ENCODE data around the gene PTPRT. TPM values are rescaled to one million over a fixed set of nuclear protein-coding genes. Genes with fewer than 3 reads are reported as not detected.

The PTPRT gene
- total and polyA plus RNA-seq, 12 donors: 0.05 to 0.34 (median 0.16) TPM; not detected in 1

DNA sequence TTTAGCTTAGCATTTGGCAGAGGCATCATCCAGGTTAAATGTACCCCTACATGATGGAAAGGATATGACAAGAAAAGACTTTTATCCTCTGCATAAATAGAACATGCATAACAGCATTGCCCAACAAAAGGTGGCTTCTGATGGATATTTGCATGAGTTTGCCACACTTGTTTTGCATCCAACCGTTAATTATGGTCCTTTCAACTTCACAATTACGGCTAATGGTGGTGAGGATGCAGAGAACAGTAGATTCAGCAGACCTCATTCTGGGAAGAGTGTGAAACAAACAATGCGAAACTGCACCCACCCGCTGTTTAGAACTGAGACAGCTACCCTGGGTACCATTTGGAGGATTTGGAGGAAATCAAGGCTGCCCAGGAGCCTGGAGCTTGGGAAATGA lies 880.7 kb downstream of the PTPRT start:
- Histone ChIP-seq H3K27me3 (no peaks in the 10 kb centered on the region), H3K9me3 (replicated peaks in 1 of 3) (no peaks in the 10 kb centered on the region), H3K36me3 (replicated peaks in 1 of 2) (no peaks in the 10 kb centered on the region), H3K4me3 (no peak overlapping the region), H3K4me1 (replicated peaks in 1 of 2) (no peaks in the 10 kb centered on the region), H3K27ac (no peak overlapping the region)
- TF ChIP-seq, protein P1, sequence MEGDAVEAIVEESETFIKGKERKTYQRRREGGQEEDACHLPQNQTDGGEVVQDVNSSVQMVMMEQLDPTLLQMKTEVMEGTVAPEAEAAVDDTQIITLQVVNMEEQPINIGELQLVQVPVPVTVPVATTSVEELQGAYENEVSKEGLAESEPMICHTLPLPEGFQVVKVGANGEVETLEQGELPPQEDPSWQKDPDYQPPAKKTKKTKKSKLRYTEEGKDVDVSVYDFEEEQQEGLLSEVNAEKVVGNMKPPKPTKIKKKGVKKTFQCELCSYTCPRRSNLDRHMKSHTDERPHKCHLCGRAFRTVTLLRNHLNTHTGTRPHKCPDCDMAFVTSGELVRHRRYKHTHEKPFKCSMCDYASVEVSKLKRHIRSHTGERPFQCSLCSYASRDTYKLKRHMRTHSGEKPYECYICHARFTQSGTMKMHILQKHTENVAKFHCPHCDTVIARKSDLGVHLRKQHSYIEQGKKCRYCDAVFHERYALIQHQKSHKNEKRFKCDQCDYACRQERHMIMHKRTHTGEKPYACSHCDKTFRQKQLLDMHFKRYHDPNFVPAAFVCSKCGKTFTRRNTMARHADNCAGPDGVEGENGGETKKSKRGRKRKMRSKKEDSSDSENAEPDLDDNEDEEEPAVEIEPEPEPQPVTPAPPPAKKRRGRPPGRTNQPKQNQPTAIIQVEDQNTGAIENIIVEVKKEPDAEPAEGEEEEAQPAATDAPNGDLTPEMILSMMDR (IDR thresholded peaks at IDR 0.05): no peak
- TF ChIP-seq POLR2A (IDR thresholded peaks at IDR 0.05): no peak
- no peak for DNase-seq
- intact Hi-C loops (cut with DNase I): no loop called here
- 51 to 64% (median 60%) methylated on average over 4 of the region's 4 CpGs for WGBS, 4 donors

DNA sequence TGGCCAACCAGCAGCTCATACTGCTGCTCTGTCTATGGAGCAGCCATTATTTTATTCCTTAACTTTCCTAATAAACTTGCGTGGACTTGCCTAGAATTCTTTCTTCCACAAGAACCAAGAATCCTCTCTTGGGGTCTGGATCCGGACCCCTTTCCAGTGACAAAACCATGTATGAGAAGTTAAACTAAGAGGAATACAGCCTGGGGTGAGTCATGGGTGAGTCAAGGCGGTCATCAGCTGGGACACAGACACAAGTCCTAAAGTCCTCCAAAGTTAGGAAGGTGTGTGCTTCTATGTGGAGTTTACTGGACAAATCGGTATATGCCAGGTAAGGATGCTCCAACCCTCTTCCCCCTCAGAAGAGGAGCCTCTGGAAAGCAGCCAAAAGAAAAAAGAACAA lies 881.5 kb downstream of the PTPRT start:
- intact Hi-C loops (cut with DNase I): no loop called here
- Histone ChIP-seq H3K27ac (no peak overlapping the region), H3K27me3 (no peaks in the 10 kb centered on the region), H3K36me3 (replicated peaks in 1 of 2) (no peaks in the 10 kb centered on the region), H3K9me3 (replicated peaks in 1 of 3) (no peaks in the 10 kb centered on the region), H3K4me1 (replicated peaks in 1 of 2) (no peaks in the 10 kb centered on the region), H3K4me3 (no peak overlapping the region)
- DNase-seq: no peak
- 81 to 91% (median 84%) methylated on average over 4 of the region's 4 CpGs for WGBS, 4 donors
- TF ChIP-seq POLR2A (IDR thresholded peaks at IDR 0.05): no peak
- TF ChIP-seq, protein P1 (IDR thresholded peaks at IDR 0.05): no peak

DNA sequence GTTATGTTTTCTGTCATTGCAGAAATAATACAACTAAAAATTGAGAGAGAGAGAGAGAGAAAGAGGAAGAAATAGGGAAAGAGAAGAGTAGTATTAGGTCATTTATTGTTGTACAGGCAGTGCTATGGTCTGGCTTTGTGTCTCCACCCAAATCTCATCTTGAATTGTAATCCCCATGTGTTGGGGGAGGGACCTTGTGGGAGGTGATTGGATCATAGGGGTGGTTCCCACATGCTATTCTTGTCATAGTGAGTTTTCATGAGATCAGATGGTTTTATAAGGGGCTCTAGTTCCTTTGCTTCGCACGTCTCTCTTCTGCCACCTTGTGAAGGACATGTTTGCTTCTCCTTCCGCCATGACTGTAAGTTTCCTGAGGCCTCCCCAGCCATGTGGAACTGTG lies 894.1 kb downstream of the PTPRT start:
- H3K9me3 ChIP-seq (replicated peaks in 1 of 3): no peaks in the 10 kb centered on the region
- peaks cover 0 to 5% of the 10 kb centered on the region in 2 donors for H3K4me1 ChIP-seq (replicated peaks in 1 of 2)
- TF ChIP-seq, protein P1 (IDR thresholded peaks at IDR 0.05): no peak
- no peak for TF ChIP-seq POLR2A (IDR thresholded peaks at IDR 0.05)
- H3K4me3 ChIP-seq: no peak overlapping the region
- H3K27me3 ChIP-seq: no peaks in the 10 kb centered on the region
- WGBS, 4 donors: 78 to 93% (median 85%) methylated on average over 3 of the region's 3 CpGs
- DNase-seq: no peak
- no peaks in the 10 kb centered on the region for H3K36me3 ChIP-seq (replicated peaks in 1 of 2)
- H3K27ac ChIP-seq: no peak overlapping the region
- intact Hi-C loops (cut with DNase I): no loop called here

DNA sequence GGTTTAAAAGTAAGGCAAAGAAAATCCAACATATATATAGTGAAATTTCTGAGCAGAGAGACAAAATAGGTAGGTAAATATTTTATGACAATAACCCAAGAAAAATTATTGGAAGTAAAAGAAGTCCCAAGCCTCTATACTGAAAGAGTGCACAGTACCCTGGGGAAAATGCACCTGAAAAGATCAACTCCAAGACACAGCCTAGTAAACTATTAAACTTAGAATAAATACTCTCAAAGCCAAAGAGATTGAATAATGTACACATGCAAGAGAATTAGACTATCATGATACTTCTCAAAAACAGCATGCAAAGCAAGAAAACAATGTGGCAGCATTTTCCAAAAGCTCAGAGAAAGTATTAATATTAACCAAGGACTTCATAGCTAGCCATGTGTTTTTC lies 894.7 kb downstream of the PTPRT start:
- no peaks in the 10 kb centered on the region for H3K27me3 ChIP-seq
- no peak overlapping the region for H3K4me3 ChIP-seq
- H3K36me3 ChIP-seq (replicated peaks in 1 of 2): no peaks in the 10 kb centered on the region
- intact Hi-C loops (cut with DNase I): no loop called here
- peaks cover 0 to 5% of the 10 kb centered on the region in 2 donors for H3K4me1 ChIP-seq (replicated peaks in 1 of 2)
- no peaks in the 10 kb centered on the region for H3K9me3 ChIP-seq (replicated peaks in 1 of 3)
- H3K27ac ChIP-seq: no peak overlapping the region
- TF ChIP-seq POLR2A (IDR thresholded peaks at IDR 0.05): no peak
- TF ChIP-seq, protein P1 (IDR thresholded peaks at IDR 0.05): no peak
- DNase-seq: no peak
